ENCODE data around the gene PPM1M. TPM values are rescaled to one million over a fixed set of nuclear protein-coding genes. Genes with fewer than 3 reads are reported as not detected.

The PPM1M gene
- total RNA-seq, 2 experiments from 2014 or later: 69.7 to 74.9 TPM

GRCh38 chr3:52295671-52296208, 50.2 kb downstream of the PPM1M start:
- Mint-ChIP-seq H3K27me3 (no peaks in the 10 kb centered on the region), H3K36me3 (peaks cover 7% of the 10 kb centered on the region), H3K27ac (no peak overlapping the region), H3K9me3 (no peaks in the 10 kb centered on the region), H3K4me3 (no peak overlapping the region), H3K4me1 (peaks cover 16% of the 10 kb centered on the region)
- no peak for DNase-seq

GRCh38 chr3:52297242-52298148, 51.9 kb downstream of the PPM1M start:
- DNase-seq: no peak
- Mint-ChIP-seq H3K9me3 (no peaks in the 10 kb centered on the region), H3K27ac (no peak overlapping the region), H3K4me1 (peaks cover 11% of the 10 kb centered on the region), H3K36me3 (peaks cover 3% of the 10 kb centered on the region), H3K27me3 (no peaks in the 10 kb centered on the region), H3K4me3 (no peak overlapping the region)

DNA sequence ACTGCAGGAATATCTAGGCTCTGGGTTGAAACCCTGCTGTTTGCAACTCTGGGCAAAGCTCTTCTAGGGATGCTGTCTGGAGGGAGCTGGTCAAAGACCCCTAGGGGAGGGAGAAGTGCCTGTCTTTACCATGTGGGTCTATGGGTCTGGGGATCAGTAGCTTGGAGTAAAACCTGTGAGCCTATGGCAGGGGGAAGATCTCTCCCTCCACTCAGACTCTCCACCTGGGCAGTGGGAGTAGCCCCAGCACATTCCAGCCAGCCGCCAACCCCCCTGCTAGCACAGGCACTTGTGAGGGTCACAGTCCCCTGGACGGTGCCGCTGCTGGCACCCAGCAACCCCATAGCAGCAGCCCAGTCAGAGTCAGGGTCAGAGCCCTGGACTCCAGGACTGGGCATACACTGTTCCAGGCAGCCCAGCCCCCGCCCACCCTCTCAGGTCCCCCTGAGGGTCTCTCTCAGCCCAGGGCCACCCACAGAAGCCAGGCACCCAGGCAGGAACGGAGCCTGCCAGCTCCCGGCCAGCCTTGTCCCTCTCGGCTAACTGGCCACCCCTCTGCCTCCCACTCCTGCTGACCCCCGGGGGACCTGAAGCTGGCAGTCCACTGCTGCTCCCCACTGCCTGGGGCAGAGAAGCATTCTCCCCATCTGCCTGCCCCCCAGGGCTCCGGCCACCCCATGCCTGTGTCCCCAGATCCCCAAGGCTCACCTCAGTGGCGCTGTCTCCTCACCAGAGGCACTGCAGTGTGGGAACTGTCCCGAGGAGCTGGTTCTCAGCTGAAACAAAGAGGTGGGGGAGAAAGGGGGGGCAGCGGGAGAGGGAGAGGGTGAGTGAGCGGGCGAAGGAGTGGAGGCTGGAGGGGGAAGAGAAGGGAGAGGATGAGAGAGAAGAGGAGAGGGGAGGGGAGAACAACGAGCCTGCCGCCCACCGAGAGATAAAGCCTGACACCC, 52.9 kb downstream of the PPM1M start:
- DNase-seq: no peak
- H3K9me3 Mint-ChIP-seq: no peaks in the 10 kb centered on the region
- peaks cover 3% of the 10 kb centered on the region for H3K36me3 Mint-ChIP-seq
- H3K27me3 Mint-ChIP-seq: no peaks in the 10 kb centered on the region
- H3K27ac Mint-ChIP-seq: no peak overlapping the region
- no peak overlapping the region for H3K4me3 Mint-ChIP-seq
- peaks cover 11% of the 10 kb centered on the region for H3K4me1 Mint-ChIP-seq

DNA sequence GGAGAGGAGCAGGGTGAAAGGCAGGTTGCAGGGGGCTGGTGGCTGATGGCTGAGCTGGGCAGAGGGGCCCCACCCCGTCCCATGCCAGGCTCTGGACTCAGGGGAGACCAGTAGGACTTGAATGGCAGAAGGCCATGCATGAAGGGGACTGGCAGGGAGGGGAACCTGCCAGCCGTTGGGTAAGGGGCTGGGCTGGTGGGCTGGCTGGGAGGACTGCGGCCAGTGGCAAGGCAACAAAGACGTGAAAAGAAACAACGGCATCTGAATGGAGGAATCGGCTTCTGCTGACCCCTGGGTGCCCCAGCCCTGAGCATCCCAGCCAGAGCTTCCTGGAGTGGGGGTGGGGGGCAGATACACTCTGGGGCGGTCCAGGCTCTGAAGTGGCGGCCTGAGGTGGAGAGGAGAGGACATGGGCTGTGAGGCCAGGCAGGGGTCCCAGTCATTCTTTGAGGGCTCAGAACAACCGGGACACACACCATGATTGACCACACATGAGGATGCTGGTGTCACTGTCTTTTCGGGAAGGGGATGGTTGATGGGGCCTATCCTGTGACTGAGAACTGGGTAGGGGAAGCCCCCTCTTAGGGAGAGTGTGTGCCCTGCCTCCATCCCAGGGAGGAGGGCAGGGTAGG, 53.8 kb downstream of the PPM1M start:
- no peak for DNase-seq
- no peak overlapping the region for H3K27ac Mint-ChIP-seq
- H3K4me1 Mint-ChIP-seq: peaks cover 11% of the 10 kb centered on the region
- H3K36me3 Mint-ChIP-seq: peaks cover 3% of the 10 kb centered on the region
- H3K27me3 Mint-ChIP-seq: no peaks in the 10 kb centered on the region
- no peak overlapping the region for H3K4me3 Mint-ChIP-seq
- H3K9me3 Mint-ChIP-seq: no peaks in the 10 kb centered on the region

Other genes with a start within 250 kb of the PPM1M start
- 1,000 to 10,000 TPM; 1,575 to 1,589 TPM for gene RPL29, start 249.9 kb upstream of the PPM1M start, total RNA-seq
- gene DUSP7, start 189.2 kb upstream of the PPM1M start, total RNA-seq: 10 to 100 TPM; 21.7 to 22.0 TPM
- gene POC1A, start 91.3 kb upstream of the PPM1M start, total RNA-seq: 10 to 100 TPM; 23.8 to 24.8 TPM
- gene ALAS1, start 47.6 kb upstream of the PPM1M start, total RNA-seq: 10 to 100 TPM; 59.4 to 63.0 TPM
- 1 to 10 TPM in 1 of 2 experiments, under 1 TPM in 1; 0.85 to 1.4 TPM for gene TLR9, start 20.1 kb upstream of the PPM1M start, total RNA-seq
- 100 to 1,000 TPM; 127 to 134 TPM for gene TWF2, start 6.6 kb upstream of the PPM1M start, total RNA-seq
- 100 to 1,000 TPM; 121 to 123 TPM for gene WDR82, start 32.9 kb downstream of the PPM1M start, total RNA-seq
- gene GLYCTK, start 42.1 kb downstream of the PPM1M start, total RNA-seq: 10 to 100 TPM; 16.1 to 17.2 TPM
- 1 to 10 TPM; 2.6 to 3.7 TPM for gene DNAH1, start 70.6 kb downstream of the PPM1M start, total RNA-seq
- 100 to 1,000 TPM; 104 to 107 TPM for gene BAP1, start 164.2 kb downstream of the PPM1M start, total RNA-seq
- gene PHF7, start 164.9 kb downstream of the PPM1M start, total RNA-seq: 10 to 100 TPM; 15.4 to 16.6 TPM
- under 1 TPM in 1 of 2 experiments, not detected in 1; 0.19 TPM for gene SEMA3G, start 199.3 kb downstream of the PPM1M start, total RNA-seq
- 1 to 10 TPM; 2.9 to 4.2 TPM for gene TNNC1, start 208.3 kb downstream of the PPM1M start, total RNA-seq
- 10 to 100 TPM; 55.0 to 57.3 TPM for gene NISCH, start 209.8 kb downstream of the PPM1M start, total RNA-seq
- gene STAB1, start 249.6 kb downstream of the PPM1M start, total RNA-seq: under 1 TPM; 0.08 to 0.10 TPM